ENCODE results near the gene JAM3.

The JAM3 gene

DNA sequence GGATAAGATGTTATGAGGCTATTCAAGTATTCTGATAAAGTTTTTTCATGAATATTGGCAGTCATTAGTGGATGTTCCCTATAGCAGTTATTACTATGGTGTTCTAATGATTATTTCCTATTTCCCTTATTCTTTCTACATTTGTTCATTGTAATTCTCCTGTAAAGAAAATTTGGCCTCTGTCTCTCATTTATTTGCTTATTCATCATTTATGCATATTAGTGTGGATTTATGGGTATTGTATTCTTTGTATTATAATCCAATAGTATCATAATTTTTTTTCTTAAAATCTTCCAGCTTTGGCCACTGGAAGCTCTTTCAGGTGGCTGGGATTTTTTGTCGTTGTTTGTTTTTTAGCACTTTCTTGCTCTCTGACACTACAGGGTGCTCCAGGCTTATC, 47.3 kb downstream of the JAM3 start:
- DNase-seq = no peak
- TF ChIP-seq CTCF (IDR thresholded peaks at IDR 0.05; ENCODE audit: low read depth, low read length) = no peak
- Histone ChIP-seq H3K27ac (no peak overlapping the region), H3K36me3 (peaks cover 16% of the 10 kb centered on the region), H3K27me3 (ENCODE audit: insufficient read depth, low read depth, severe bottlenecking) (no peaks in the 10 kb centered on the region), H3K4me3 (ENCODE audit: low read depth, low read length) (no peak overlapping the region), H3K9me3 (ENCODE audit: severe bottlenecking) (no peaks in the 10 kb centered on the region)

DNA sequence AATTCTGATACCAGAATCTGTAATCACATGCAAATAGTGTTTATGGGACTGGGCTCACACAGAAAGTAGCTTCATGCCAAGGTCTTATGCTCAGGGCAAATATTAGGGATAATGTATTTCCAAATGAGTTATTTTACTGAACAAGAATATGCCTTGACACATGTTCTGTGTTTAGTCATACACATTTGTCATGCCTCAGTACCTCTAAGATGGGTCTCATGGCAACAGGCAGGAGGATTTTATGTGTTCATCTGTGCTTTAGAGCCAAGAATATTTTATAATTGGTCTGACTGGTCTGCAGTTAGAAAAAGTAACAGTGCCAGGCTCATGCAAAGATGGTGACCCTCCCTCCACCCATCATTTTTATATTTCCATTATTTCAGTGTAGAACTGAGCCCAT, 49.1 kb downstream of the JAM3 start:
- DNase-seq = no peak
- no peaks in the 10 kb centered on the region for H3K27me3 ChIP-seq (ENCODE audit: insufficient read depth, low read depth, severe bottlenecking)
- no peak overlapping the region for H3K27ac ChIP-seq
- peaks cover 7% of the 10 kb centered on the region for H3K36me3 ChIP-seq
- no peaks in the 10 kb centered on the region for H3K9me3 ChIP-seq (ENCODE audit: severe bottlenecking)
- TF ChIP-seq CTCF (IDR thresholded peaks at IDR 0.05; ENCODE audit: low read depth, low read length) = no peak
- no peak overlapping the region for H3K4me3 ChIP-seq (ENCODE audit: low read depth, low read length)

DNA sequence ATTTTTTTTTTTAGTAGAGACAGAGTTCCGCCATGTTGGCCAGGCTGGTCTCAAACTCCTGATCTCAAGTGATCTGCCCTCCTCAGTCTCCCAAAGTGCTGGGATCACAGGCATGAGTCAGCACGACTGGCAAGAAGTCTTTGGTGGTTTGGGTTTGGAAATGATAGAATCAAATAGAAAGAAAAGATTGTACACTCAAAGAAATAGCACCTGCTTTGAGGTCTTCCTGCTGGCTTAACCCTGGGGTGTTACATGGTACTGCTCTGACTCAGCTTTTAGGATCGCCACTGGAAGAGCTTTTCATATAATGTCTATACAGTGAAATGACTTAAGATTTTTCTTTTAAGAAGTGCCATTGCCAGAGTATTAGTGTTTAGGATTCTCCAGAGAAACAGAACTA, 50.2 kb downstream of the JAM3 start:
- peaks cover 7% of the 10 kb centered on the region for H3K36me3 ChIP-seq
- H3K27ac ChIP-seq = no peak overlapping the region
- no peaks in the 10 kb centered on the region for H3K9me3 ChIP-seq (ENCODE audit: severe bottlenecking)
- H3K27me3 ChIP-seq (ENCODE audit: insufficient read depth, low read depth, severe bottlenecking) = no peaks in the 10 kb centered on the region
- no peak for TF ChIP-seq CTCF (IDR thresholded peaks at IDR 0.05; ENCODE audit: low read depth, low read length)
- DNase-seq = no peak
- H3K4me3 ChIP-seq (ENCODE audit: low read depth, low read length) = no peak overlapping the region

- no peak for TF ChIP-seq CTCF (IDR thresholded peaks at IDR 0.05; ENCODE audit: low read depth, low read length)
- DNase-seq = no peak
- H3K4me3 ChIP-seq (ENCODE audit: low read depth, low read length) = no peak overlapping the region
- no peaks in the 10 kb centered on the region for H3K9me3 ChIP-seq (ENCODE audit: severe bottlenecking)
- no peaks in the 10 kb centered on the region for H3K27me3 ChIP-seq (ENCODE audit: insufficient read depth, low read depth, severe bottlenecking)
- no peak overlapping the region for H3K27ac ChIP-seq
- H3K36me3 ChIP-seq = peaks cover 7% of the 10 kb centered on the region
These were observed 51.4 kb downstream of the JAM3 start for GRCh38 chr11:134120143-134120850.

GRCh38 chr11:134120921-134121526, 52.2 kb downstream of the JAM3 start:
- no peak overlapping the region for H3K4me3 ChIP-seq (ENCODE audit: low read depth, low read length)
- no peak for TF ChIP-seq CTCF (IDR thresholded peaks at IDR 0.05; ENCODE audit: low read depth, low read length)
- no peaks in the 10 kb centered on the region for H3K9me3 ChIP-seq (ENCODE audit: severe bottlenecking)
- H3K27me3 ChIP-seq (ENCODE audit: insufficient read depth, low read depth, severe bottlenecking) = no peaks in the 10 kb centered on the region
- no peak overlapping the region for H3K27ac ChIP-seq
- peaks cover 7% of the 10 kb centered on the region for H3K36me3 ChIP-seq
- no peak for DNase-seq
